ENCODE results near the gene PNMA8C. TPM values are rescaled to one million over a fixed set of nuclear protein-coding genes. Genes with fewer than 3 reads are reported as not detected.
A peak's percentile ranks its signal among the peaks of the same experiment; 100 is the strongest.

PNMA8C gene
- total RNA-seq, 1 donor from 2014 or later = 0.53 TPM

- H3K36me3 ChIP-seq = no peaks in the 10 kb centered on the region
- no peaks in the 10 kb centered on the region for H3K27me3 ChIP-seq
- no peak for TF ChIP-seq CTCF (IDR thresholded peaks at IDR 0.05)
- peaks cover 11 to 34% of the 10 kb centered on the region in 2 donors for H3K4me1 ChIP-seq
- peak within 1 kb of the TSS; percentile 63 to 75 for H3K4me3 ChIP-seq
- no peaks in the 10 kb centered on the region for H3K9me3 ChIP-seq
- peak in 1 of 2 donors; percentile 92 for DNase-seq (ENCODE audit: low spot score in 2 of 2)
- intact Hi-C loops (cut with DNase I) = loop anchor here (5.0 kb wide), 1 partner anchor 59 kb away; the partner anchor contains the start of gene PNMA8A
- H3K27ac ChIP-seq = peak within 1 kb of the TSS; percentile 69 to 83
These were observed 15.3 kb downstream of the PNMA8C start, which contains the start of gene CCDC8 for GRCh38 chr19:46413262-46414031. Gene CCDC8 (minus strand): TSS chr19:46413564. CDS start chr19:46412810, 754 bp downstream.

GRCh38 chr19:46412650-46413261 is 16.0 kb downstream of the PNMA8C start:
- intact Hi-C loops (cut with DNase I) = loop anchor here (5.0 kb wide), 1 partner anchor 60 kb away; the partner anchor contains the start of gene PNMA8A
- H3K9me3 ChIP-seq = no peaks in the 10 kb centered on the region
- no peaks in the 10 kb centered on the region for H3K36me3 ChIP-seq
- H3K27me3 ChIP-seq = no peaks in the 10 kb centered on the region
- no peak for TF ChIP-seq CTCF (IDR thresholded peaks at IDR 0.05)
- H3K4me1 ChIP-seq = peaks cover 11 to 36% of the 10 kb centered on the region in 2 donors
- peak overlapping the region; percentile 63 to 75 for H3K4me3 ChIP-seq
- peak overlapping the region; percentile 69 to 83 for H3K27ac ChIP-seq
- DNase-seq (ENCODE audit: low spot score in 2 of 2) = no peak

- no peaks in the 10 kb centered on the region for H3K36me3 ChIP-seq
These were observed 16.6 kb downstream of the PNMA8C start for GRCh38 chr19:46411925-46412649.

GRCh38 chr19:46411088-46411924 is 17.4 kb downstream of the PNMA8C start:
- H3K4me3 ChIP-seq = peak overlapping the region; percentile 63 to 75
- H3K27me3 ChIP-seq = no peaks in the 10 kb centered on the region
- intact Hi-C loops (cut with DNase I) = loop anchor here (5.0 kb wide), 1 partner anchor 61 kb away; the partner anchor contains the start of gene PNMA8A
- H3K9me3 ChIP-seq = no peaks in the 10 kb centered on the region
- no peaks in the 10 kb centered on the region for H3K36me3 ChIP-seq
- peak overlapping the region; percentile 69 to 83 for H3K27ac ChIP-seq
- H3K4me1 ChIP-seq = peaks cover 10 to 30% of the 10 kb centered on the region in 2 donors
- DNase-seq (ENCODE audit: low spot score in 2 of 2) = no peak
- no peak for TF ChIP-seq CTCF (IDR thresholded peaks at IDR 0.05)

More at GRCh38 chr19:46411925-46412649, 16.6 kb downstream of the PNMA8C start:
- peak overlapping the region; percentile 69 to 83 for H3K27ac ChIP-seq
- intact Hi-C loops (cut with DNase I) = loop anchor here (5.0 kb wide), 1 partner anchor 60 kb away; the partner anchor contains the start of gene PNMA8A
- H3K4me3 ChIP-seq = peak overlapping the region; percentile 63 to 75
- TF ChIP-seq CTCF (IDR thresholded peaks at IDR 0.05) = no peak
- peaks cover 11 to 36% of the 10 kb centered on the region in 2 donors for H3K4me1 ChIP-seq
- H3K9me3 ChIP-seq = no peaks in the 10 kb centered on the region
- H3K27me3 ChIP-seq = no peaks in the 10 kb centered on the region
- no peak for DNase-seq (ENCODE audit: low spot score in 2 of 2)
